HEK293 (cell line): Measurements from ENCODE around the gene DPYD.

Experiments
- CTCF ChIA-PET: fragments of 350-600 bp; formaldehyde crosslinking; extraction: SDS; loops from one replicate; lab custom pipeline; 2021; ENCODE audit warnings: antibody characterized with exemption; lab: Yijun Ruan, JAX
- POLR2A ChIA-PET: fragments of 300-600 bp; formaldehyde crosslinking; extraction: SDS; loops from one replicate; lab custom pipeline; 2020; ENCODE audit warnings: antibody characterized with exemption, inconsistent platforms; lab: Yijun Ruan, JAX
- H3K27ac ChIP-seq: fragments of 200-500 bp; sonication (Bioruptor generic); 2 replicates; pipeline ENCODE4 v1.5.1; 2014; ENCODE audit warnings: low read depth, low read length, control low read depth, inconsistent platforms; ENCODE audit errors: extremely low read depth
- H3K36me3 ChIP-seq, 2 experiments: fragments of 200-500 bp in 1 of 2; sonication (Bioruptor generic) in 1 of 2; 1 replicate in 1 of 2; 2 replicates in 1 of 2; pipeline ENCODE4 v1.5.1; 2014 to 2017; ENCODE audit warnings: inconsistent platforms in 2 of 2, low read length in 2 of 2; ENCODE audit not compliant: control insufficient read depth in 2 of 2, insufficient read depth in 1 of 2
- H3K4me1 ChIP-seq: fragments of 200-500 bp; sonication (Bioruptor generic); 2 replicates; pipeline ENCODE4 v1.5.1; 2014; ENCODE audit warnings: mild to moderate bottlenecking, low read length, inconsistent platforms; ENCODE audit not compliant: control insufficient read depth, insufficient read depth
- H3K4me3 ChIP-seq: 2 replicates; pipeline ENCODE4 v1.5.1; 2011; ENCODE audit warnings: low read depth, mild to moderate bottlenecking, control low read depth, low read length, moderate library complexity
- H3K9me3 ChIP-seq: fragments of 200-500 bp; sonication (Bioruptor generic); 2 replicates; pipeline ENCODE4 v1.5.1; 2014; ENCODE audit warnings: low read depth, low read length, inconsistent platforms; ENCODE audit not compliant: control insufficient read depth, insufficient read depth
- HOXA7 ChIP-seq: sonication (generic); formaldehyde crosslinking; IDR thresholded peaks from 2 replicates; pipeline ENCODE4 v1.8.1; 2022; ENCODE audit warnings: missing genetic modification reagents, borderline replicate concordance
- PRDM2 ChIP-seq: fragments of 450-650 bp; formaldehyde crosslinking; IDR thresholded peaks from 2 replicates; pipeline ENCODE4 v1.5.1; 2016; ENCODE audit warnings: missing biosample characterization, missing genetic modification characterization, borderline replicate concordance
- SETDB1 ChIP-seq: IDR thresholded peaks from one replicate; pipeline ENCODE4 v1.6.1; 2017; ENCODE audit warnings: mild to moderate bottlenecking, low read length, moderate library complexity, mixed read lengths; ENCODE audit not compliant: insufficient read length
- TCF7L2 ChIP-seq: IDR thresholded peaks from 2 replicates; pipeline ENCODE4 v1.6.1; 2011; ENCODE audit warnings: low read depth, mild to moderate bottlenecking, inconsistent platforms, low read length, moderate library complexity, borderline replicate concordance
- ZBTB20 ChIP-seq: fragments of 450-650 bp; formaldehyde crosslinking; IDR thresholded peaks from 2 replicates; pipeline ENCODE4 v1.5.1; 2016; ENCODE audit warnings: missing biosample characterization, missing genetic modification characterization
- ZBTB26 ChIP-seq: fragments of 450-650 bp; formaldehyde crosslinking; optimal IDR thresholded peaks from 2 replicates; pipeline ENCODE3; 2016; ENCODE audit warnings: missing biosample characterization, mild to moderate bottlenecking, missing genetic modification characterization
- ZFHX2 ChIP-seq: fragments of 450-650 bp; formaldehyde crosslinking; conservative IDR thresholded peaks from 2 replicates; pipeline ENCODE4 v1.5.1; 2016; ENCODE audit warnings: missing biosample characterization, missing genetic modification characterization
- ZNF114 ChIP-seq: fragments of 450-650 bp; formaldehyde crosslinking; IDR thresholded peaks from 2 replicates; pipeline ENCODE4 v1.5.0; 2017; ENCODE audit warnings: missing biosample characterization, missing genetic modification characterization
- ZNF169 ChIP-seq: fragments of 450-650 bp; formaldehyde crosslinking; IDR thresholded peaks from 2 replicates; pipeline ENCODE4 v1.5.1; 2016; ENCODE audit warnings: missing biosample characterization, missing genetic modification characterization
- ZNF18 ChIP-seq: fragments of 450-650 bp; formaldehyde crosslinking; IDR thresholded peaks from 2 replicates; pipeline ENCODE4 v1.5.1; 2016; ENCODE audit warnings: missing biosample characterization, missing genetic modification characterization
- ZNF23 ChIP-seq: fragments of 450-650 bp; formaldehyde crosslinking; IDR thresholded peaks from 2 replicates; pipeline ENCODE4 v1.5.1; 2016; ENCODE audit warnings: missing biosample characterization, missing genetic modification characterization, borderline replicate concordance
- ZNF311 ChIP-seq: fragments of 450-650 bp; formaldehyde crosslinking; IDR thresholded peaks from 2 replicates; pipeline ENCODE4 v1.5.1; 2017; ENCODE audit warnings: missing biosample characterization, missing genetic modification characterization, borderline replicate concordance
- ZNF335 ChIP-seq: fragments of 450-650 bp; formaldehyde crosslinking; conservative IDR thresholded peaks from 2 replicates; pipeline ENCODE4 v1.5.1; 2016; ENCODE audit warnings: missing biosample characterization, missing genetic modification characterization
- ZNF366 ChIP-seq: fragments of 450-650 bp; formaldehyde crosslinking; conservative IDR thresholded peaks from 2 replicates; pipeline ENCODE4 v1.5.1; 2016; ENCODE audit warnings: missing biosample characterization, missing genetic modification characterization
- ZNF510 ChIP-seq: fragments of 450-650 bp; formaldehyde crosslinking; IDR thresholded peaks from 2 replicates; pipeline ENCODE4 v1.5.1; 2018; ENCODE audit warnings: mild to moderate bottlenecking, missing genetic modification characterization, missing biosample characterization; ENCODE audit not compliant: insufficient replicate concordance
- ZNF596 ChIP-seq: fragments of 450-650 bp; IDR thresholded peaks from 2 replicates; pipeline ENCODE4 v1.5.0; 2018; ENCODE audit warnings: missing biosample characterization, mild to moderate bottlenecking, missing genetic modification characterization, moderate library complexity
- ZNF626 ChIP-seq: fragments of 450-650 bp; sonication (Bioruptor Pico); formaldehyde crosslinking; IDR thresholded peaks from 2 replicates; pipeline ENCODE4 v1.5.1; 2018; ENCODE audit warnings: missing biosample characterization, missing genetic modification characterization, inconsistent platforms
- ZNF645 ChIP-seq: fragments of 450-650 bp; formaldehyde crosslinking; IDR thresholded peaks from 2 replicates; pipeline ENCODE4; 2016; ENCODE audit warnings: missing biosample characterization, missing genetic modification characterization

Gene DPYD

GRCh38 chr1:97573553-97573952 lies 347.3 kb downstream of the DPYD start:
- no peaks in the 10 kb centered on the region for H3K9me3 ChIP-seq
- no peaks in the 10 kb centered on the region for H3K4me1 ChIP-seq
- H3K4me3 ChIP-seq = no peak overlapping the region
- no peaks in the 10 kb centered on the region for H3K36me3 ChIP-seq
- no peak overlapping the region for H3K27ac ChIP-seq
- ChIA-PET POLR2A (no interaction called here), CTCF (no interaction called here)
- TF ChIP-seq ZNF626 (tag by site-specific recombination) (no peak), ZNF366 (no peak), ZBTB20 (tag by site-specific recombination) (no peak), HOXA7 (no peak), ZNF169 (no peak), ZNF510 (no peak), ZNF18 (tag by site-specific recombination) (no peak), ZNF645 (tag by site-specific recombination) (no peak), ZNF23 (tag by site-specific recombination) (no peak), ZNF114 (tag by site-specific recombination) (no peak), ZNF335 (tag by site-specific recombination) (no peak), ZFHX2 (tag by site-specific recombination) (no peak), ZNF311 (tag by site-specific recombination) (no peak), PRDM2 (no peak), ZBTB26 (no peak), TCF7L2 (no peak), SETDB1 (no peak), ZNF596 (tag by site-specific recombination) (no peak)
